Effector memory CD8-positive, alpha-beta T cell (primary cell): ENCODE measurements around the gene SMAP1.
"Not testable (repeated sequence)": the region's sequence is repeated elsewhere in the genome, so short reads cannot be mapped to it uniquely, and the experiment has no call there.

Source experiments
- ATAC-seq: fragments of 150-1000 bp; cut with Tn5 transposase; replicated peaks from 2 replicates; pipeline ENCODE4 v1.10.0; 2021; ENCODE audit warnings: mild to moderate bottlenecking, moderate library complexity
- DNase-seq, 3 experiments: peaks; one replicate each; pipeline ENCODE4 v3.0.0; 2021
- H3K27ac Mint-ChIP-seq, 2 donors: one replicate each; pipeline ENCODE4 v1.8.0; 2022; ENCODE audit warnings: mild to moderate bottlenecking in 2 of 2, mixed read lengths in 2 of 2, moderate library complexity in 2 of 2
- H3K27me3 Mint-ChIP-seq, 2 donors: one replicate each; pipeline ENCODE4 v1.8.0; 2022; ENCODE audit warnings: mixed read lengths in 2 of 2
- H3K36me3 Mint-ChIP-seq: one replicate; pipeline ENCODE4 v1.8.0; 2022; ENCODE audit warnings: mild to moderate bottlenecking, moderate library complexity, mixed read lengths; ENCODE audit not compliant: insufficient read depth
- H3K4me1 Mint-ChIP-seq, 2 donors: one replicate each; pipeline ENCODE4 v1.8.0; 2022; ENCODE audit warnings: low read depth in 2 of 2, mixed read lengths in 2 of 2
- H3K4me3 Mint-ChIP-seq, 2 donors: one replicate each; pipeline ENCODE4 v1.8.0; 2022; ENCODE audit warnings: mild to moderate bottlenecking in 2 of 2, mixed read lengths in 2 of 2, moderate library complexity in 2 of 2
- H3K9me3 Mint-ChIP-seq, 2 donors: one replicate each; pipeline ENCODE4 v1.8.0; 2022; ENCODE audit warnings: mixed read lengths in 2 of 2

The SMAP1 gene

GRCh38 chr6:70734381-70734780 is 66.7 kb downstream of the SMAP1 start:
- no peak overlapping the region for H3K27ac Mint-ChIP-seq

GRCh38 chr6:70734979-70735378 is 67.3 kb downstream of the SMAP1 start:
- peaks cover 11 to 14% of the 10 kb centered on the region in 2 donors for H3K4me1 Mint-ChIP-seq
- peaks cover 32% of the 10 kb centered on the region for H3K36me3 Mint-ChIP-seq
- H3K27ac Mint-ChIP-seq: no peak overlapping the region
- H3K4me3 Mint-ChIP-seq: no peak overlapping the region
- no peak for DNase-seq
- no peak for ATAC-seq
- H3K27me3 Mint-ChIP-seq: no peaks in the 10 kb centered on the region
- H3K9me3 Mint-ChIP-seq: no peaks in the 10 kb centered on the region

More at GRCh38 chr6:70734381-70734780, 66.7 kb downstream of the SMAP1 start:
- no peaks in the 10 kb centered on the region for H3K9me3 Mint-ChIP-seq
- H3K36me3 Mint-ChIP-seq: peaks cover 32% of the 10 kb centered on the region
- DNase-seq: no peak
- no peak for ATAC-seq
- H3K27me3 Mint-ChIP-seq: no peaks in the 10 kb centered on the region
- no peak overlapping the region for H3K4me3 Mint-ChIP-seq
- peaks cover 17 to 20% of the 10 kb centered on the region in 2 donors for H3K4me1 Mint-ChIP-seq

GRCh38 chr6:70735513-70735912 is 67.8 kb downstream of the SMAP1 start:
- ATAC-seq (no peak), DNase-seq (no peak)
- Mint-ChIP-seq H3K27me3 (no peaks in the 10 kb centered on the region), H3K27ac (no peak overlapping the region), H3K9me3 (no peaks in the 10 kb centered on the region), H3K4me1 (peaks cover 6 to 8% of the 10 kb centered on the region in 2 donors), H3K36me3 (peaks cover 32% of the 10 kb centered on the region), H3K4me3 (no peak overlapping the region)

GRCh38 chr6:70738028-70738427 is 70.3 kb downstream of the SMAP1 start:
- Mint-ChIP-seq H3K27ac (no peak overlapping the region), H3K36me3 (peaks cover 37% of the 10 kb centered on the region), H3K27me3 (no peaks in the 10 kb centered on the region), H3K4me1 (peaks cover 10% of the 10 kb centered on the region in 2 donors), H3K4me3 (no peak overlapping the region), H3K9me3 (no peaks in the 10 kb centered on the region)
- ATAC-seq (no peak), DNase-seq (no peak)

- Mint-ChIP-seq H3K27ac (no peak overlapping the region), H3K4me3 (no peak overlapping the region), H3K36me3 (peaks cover 25% of the 10 kb centered on the region), H3K9me3 (no peaks in the 10 kb centered on the region), H3K4me1 (peaks cover 12% of the 10 kb centered on the region in 2 donors), H3K27me3 (no peaks in the 10 kb centered on the region)
- no peak for ATAC-seq
- DNase-seq: no peak
Observed at GRCh38 chr6:70739534-70739933, 71.9 kb downstream of the SMAP1 start.

GRCh38 chr6:70740746-70741145 is 73.1 kb downstream of the SMAP1 start:
- H3K27ac Mint-ChIP-seq, H3K27me3 Mint-ChIP-seq, H3K9me3 Mint-ChIP-seq, ATAC-seq, H3K4me3 Mint-ChIP-seq, DNase-seq: not testable (repeated sequence)
- peaks cover 13 to 18% of the 10 kb centered on the region in 2 donors for H3K4me1 Mint-ChIP-seq
- peaks cover 23% of the 10 kb centered on the region for H3K36me3 Mint-ChIP-seq

- not testable (repeated sequence) for H3K27ac Mint-ChIP-seq, H3K27me3 Mint-ChIP-seq, H3K9me3 Mint-ChIP-seq, ATAC-seq, DNase-seq, H3K4me3 Mint-ChIP-seq
- Mint-ChIP-seq H3K4me1 (peaks cover 17 to 30% of the 10 kb centered on the region in 2 donors), H3K36me3 (peaks cover 14% of the 10 kb centered on the region)
Observed at GRCh38 chr6:70742462-70742861, 74.8 kb downstream of the SMAP1 start.

GRCh38 chr6:70753870-70754380 is 86.2 kb downstream of the SMAP1 start:
- H3K36me3 Mint-ChIP-seq: peaks cover 7% of the 10 kb centered on the region
- no peak overlapping the region for H3K27ac Mint-ChIP-seq
- peaks cover 7 to 8% of the 10 kb centered on the region in 2 donors for H3K4me1 Mint-ChIP-seq
- H3K9me3 Mint-ChIP-seq: no peaks in the 10 kb centered on the region
- H3K27me3 Mint-ChIP-seq: no peaks in the 10 kb centered on the region
- ATAC-seq: no peak
- H3K4me3 Mint-ChIP-seq: no peak overlapping the region
- no peak for DNase-seq

- no peak overlapping the region for H3K4me3 Mint-ChIP-seq
Observed at GRCh38 chr6:70758883-70759282, 91.2 kb downstream of the SMAP1 start.

GRCh38 chr6:70763754-70764510 is 96.2 kb downstream of the SMAP1 start:
- peaks cover 14% of the 10 kb centered on the region for H3K36me3 Mint-ChIP-seq
- no peaks in the 10 kb centered on the region for H3K27me3 Mint-ChIP-seq
- no peaks in the 10 kb centered on the region for H3K9me3 Mint-ChIP-seq
- ATAC-seq: no peak
- no peak overlapping the region for H3K4me3 Mint-ChIP-seq
- no peak for DNase-seq
- peaks cover 4 to 7% of the 10 kb centered on the region in 2 donors for H3K4me1 Mint-ChIP-seq
- peak overlapping the region in 1 of 2 donors; percentile 27 for H3K27ac Mint-ChIP-seq

More at GRCh38 chr6:70758883-70759282, 91.2 kb downstream of the SMAP1 start:
- ATAC-seq (no peak), DNase-seq (no peak)
- no peaks in the 10 kb centered on the region for H3K27me3 Mint-ChIP-seq
- H3K36me3 Mint-ChIP-seq: peaks cover 10% of the 10 kb centered on the region
- no peak overlapping the region for H3K27ac Mint-ChIP-seq
- H3K9me3 Mint-ChIP-seq: no peaks in the 10 kb centered on the region
- peaks cover 4% of the 10 kb centered on the region in 2 donors for H3K4me1 Mint-ChIP-seq

- Mint-ChIP-seq H3K4me1 (peaks cover 2 to 9% of the 10 kb centered on the region in 2 donors), H3K9me3 (no peaks in the 10 kb centered on the region), H3K27me3 (no peaks in the 10 kb centered on the region), H3K27ac (no peak overlapping the region), H3K36me3 (peaks cover 14% of the 10 kb centered on the region), H3K4me3 (no peak overlapping the region)
- ATAC-seq (no peak), DNase-seq (no peak)
Observed at GRCh38 chr6:70764706-70765105, 97.0 kb downstream of the SMAP1 start.

- not testable (repeated sequence) for DNase-seq, H3K27ac Mint-ChIP-seq, H3K36me3 Mint-ChIP-seq, H3K9me3 Mint-ChIP-seq, ATAC-seq, H3K4me3 Mint-ChIP-seq, H3K27me3 Mint-ChIP-seq
- H3K4me1 Mint-ChIP-seq: peaks cover 11% of the 10 kb centered on the region in 2 donors
Observed at GRCh38 chr6:70771351-70771750, 103.7 kb downstream of the SMAP1 start.

- ATAC-seq: no peak
- Mint-ChIP-seq H3K4me3 (no peak overlapping the region), H3K36me3 (peaks cover 6% of the 10 kb centered on the region), H3K27ac (no peak overlapping the region), H3K4me1 (peaks cover 7 to 11% of the 10 kb centered on the region in 2 donors), H3K9me3 (peaks cover 0 to 6% of the 10 kb centered on the region in 2 donors), H3K27me3 (no peaks in the 10 kb centered on the region)
- no peak for DNase-seq
Observed at GRCh38 chr6:70779934-70780333, 112.3 kb downstream of the SMAP1 start.
